Measurements from ENCODE around the gene C3. TPM values are rescaled to one million over a fixed set of nuclear protein-coding genes. Genes with fewer than 3 reads are reported as not detected.

Gene C3
- polyA plus RNA-seq, 3 donors: 2.4 to 5.3 (median 3.2) TPM

GRCh38 chr19:6711605-6712004 is 8.8 kb downstream of the C3 start:
- Histone ChIP-seq H3K9me3 (replicated peaks in 1 of 2; ENCODE audit: control insufficient read depth in 1 of 2, insufficient read depth in 1 of 2, low read length in 2 of 2) (no peaks in the 10 kb centered on the region), H3K27me3 (ENCODE audit: control insufficient read depth in 2 of 2, insufficient read depth in 2 of 2, low read length in 2 of 2) (peaks cover 3 to 33% of the 10 kb centered on the region in 2 donors), H3K27ac (ENCODE audit: low read depth in 1 of 2, low read length in 2 of 2) (no peak overlapping the region), H3K4me3 (replicated peaks in 1 of 3; ENCODE audit: low read depth in 2 of 3, low read length in 3 of 3) (no peak overlapping the region), H4K20me1 (ENCODE audit: insufficient read depth, low read length) (no peaks in the 10 kb centered on the region), H3K4me2 (replicated peaks; ENCODE audit: extremely low read depth, low read length, poor library complexity, severe bottlenecking) (no peak overlapping the region), H2AFZ (ENCODE audit: insufficient read depth, low read depth, low read length, poor library complexity, severe bottlenecking) (no peak overlapping the region), H3K79me2 (ENCODE audit: insufficient read depth, low read length) (no peaks in the 10 kb centered on the region), H3K4me1 (ENCODE audit: control insufficient read depth in 1 of 2, insufficient read depth in 2 of 2, low read length in 2 of 2) (no peaks in the 10 kb centered on the region), H3K36me3 (replicated peaks in 1 of 2; ENCODE audit: control insufficient read depth in 1 of 2, insufficient read depth in 2 of 2, low read length in 2 of 2) (no peaks in the 10 kb centered on the region), H3K9ac (ENCODE audit: insufficient read depth, low read length, poor library complexity, severe bottlenecking) (no peak overlapping the region)
- H3K4me1 Mint-ChIP-seq: peaks cover 9% of the 10 kb centered on the region
- H3K27ac Mint-ChIP-seq: no peak overlapping the region
- no peaks in the 10 kb centered on the region for H3K36me3 Mint-ChIP-seq
- WGBS (ENCODE audit: insufficient coverage): 94% methylated on average over 8 of the region's 10 CpGs
- no peak for TF ChIP-seq CTCF (IDR thresholded peaks at IDR 0.05)
- intact Hi-C loops (cut with micrococcal nuclease): loop anchor here in 1 of 2 donors (5.0 kb wide), 1 partner anchor 79 kb away; no protein-coding TSS in a partner anchor
- H3K27me3 Mint-ChIP-seq (ENCODE audit: low read depth in 3 of 3): peaks cover 42 to 56% (median 47%) of the 10 kb centered on the region in 3 donors
- peaks cover 0 to 12% (median 0%) of the 10 kb centered on the region in 7 donors for H3K9me3 Mint-ChIP-seq
- H3K4me3 Mint-ChIP-seq: peak overlapping the region in 1 of 2 donors; percentile 64
- no peak for DNase-seq

- Histone ChIP-seq H4K20me1 (ENCODE audit: insufficient read depth, low read length) (no peaks in the 10 kb centered on the region), H3K27me3 (ENCODE audit: control insufficient read depth in 2 of 2, insufficient read depth in 2 of 2, low read length in 2 of 2) (peaks cover 3 to 31% of the 10 kb centered on the region in 2 donors), H3K4me1 (ENCODE audit: control insufficient read depth in 1 of 2, insufficient read depth in 2 of 2, low read length in 2 of 2) (no peaks in the 10 kb centered on the region), H2AFZ (ENCODE audit: insufficient read depth, low read depth, low read length, poor library complexity, severe bottlenecking) (no peak overlapping the region), H3K4me2 (replicated peaks; ENCODE audit: extremely low read depth, low read length, poor library complexity, severe bottlenecking) (no peak overlapping the region), H3K36me3 (replicated peaks in 1 of 2; ENCODE audit: control insufficient read depth in 1 of 2, insufficient read depth in 2 of 2, low read length in 2 of 2) (no peaks in the 10 kb centered on the region), H3K79me2 (ENCODE audit: insufficient read depth, low read length) (no peaks in the 10 kb centered on the region), H3K9ac (ENCODE audit: insufficient read depth, low read length, poor library complexity, severe bottlenecking) (no peak overlapping the region), H3K9me3 (replicated peaks in 1 of 2; ENCODE audit: control insufficient read depth in 1 of 2, insufficient read depth in 1 of 2, low read length in 2 of 2) (no peaks in the 10 kb centered on the region), H3K27ac (ENCODE audit: low read depth in 1 of 2, low read length in 2 of 2) (no peak overlapping the region), H3K4me3 (replicated peaks in 1 of 3; ENCODE audit: low read depth in 2 of 3, low read length in 3 of 3) (no peak overlapping the region)
- Mint-ChIP-seq H3K9me3 (peaks cover 0 to 12% (median 0%) of the 10 kb centered on the region in 7 donors), H3K4me3 (peak overlapping the region in 1 of 2 donors; percentile 75), H3K36me3 (no peaks in the 10 kb centered on the region), H3K27ac (no peak overlapping the region), H3K4me1 (peaks cover 9% of the 10 kb centered on the region), H3K27me3 (ENCODE audit: low read depth in 3 of 3) (peaks cover 43 to 52% (median 43%) of the 10 kb centered on the region in 3 donors)
- 58% methylated on average over 9 of the region's 9 CpGs for WGBS (ENCODE audit: insufficient coverage)
- TF ChIP-seq CTCF (IDR thresholded peaks at IDR 0.05): no peak
- no peak for DNase-seq
- intact Hi-C loops (cut with micrococcal nuclease): loop anchor here in 1 of 2 donors (5.0 kb wide), 1 partner anchor 79 kb away; no protein-coding TSS in a partner anchor
These were observed 9.4 kb downstream of the C3 start for GRCh38 chr19:6711078-6711361.

All from CD14-positive monocyte (primary cell).